Measurements from ENCODE around the gene LSS. TPM values are rescaled to one million over a fixed set of nuclear protein-coding genes. Genes with fewer than 3 reads are reported as not detected.
A peak's percentile ranks its signal among the peaks of the same experiment; 100 is the strongest.

LSS gene
- total and polyA plus RNA-seq, 2 donors from 2014 or later = 15.8 to 24.6 TPM

- Histone ChIP-seq H3K9me3 (ENCODE audit: control insufficient read depth in 2 of 3, insufficient read depth in 1 of 3, low read length in 3 of 3) (no peaks in the 10 kb centered on the region), H3K27me3 (ENCODE audit: control insufficient read depth, insufficient read depth, low read length) (no peaks in the 10 kb centered on the region), H3K4me1 (ENCODE audit: control insufficient read depth in 2 of 3, insufficient read depth in 2 of 3, low read depth in 1 of 3, low read length in 3 of 3) (no peaks in the 10 kb centered on the region), H3K27ac (ENCODE audit: low read depth in 2 of 2, low read length in 2 of 2) (no peak overlapping the region), H3K36me3 (ENCODE audit: control insufficient read depth in 2 of 3, insufficient read depth in 3 of 3, low read length in 3 of 3) (no peaks in the 10 kb centered on the region), H3K9ac (ENCODE audit: low read length in 3 of 3) (no peak overlapping the region), H3K4me3 (ENCODE audit: low read length in 3 of 3) (no peak overlapping the region)
- peak in 2 of 5 donors; percentile 47 to 70 for DNase-seq
- no peak for FAIRE-seq
- TF ChIP-seq CTCF (IDR thresholded peaks at IDR 0.05; ENCODE audit: borderline replicate concordance, extremely low read depth, insufficient read depth) = no peak
- intact Hi-C loops (cut with DNase I) = no loop called here
Observed at GRCh38 chr21:46180778-46181391, 47.7 kb downstream of the LSS start.

DNA sequence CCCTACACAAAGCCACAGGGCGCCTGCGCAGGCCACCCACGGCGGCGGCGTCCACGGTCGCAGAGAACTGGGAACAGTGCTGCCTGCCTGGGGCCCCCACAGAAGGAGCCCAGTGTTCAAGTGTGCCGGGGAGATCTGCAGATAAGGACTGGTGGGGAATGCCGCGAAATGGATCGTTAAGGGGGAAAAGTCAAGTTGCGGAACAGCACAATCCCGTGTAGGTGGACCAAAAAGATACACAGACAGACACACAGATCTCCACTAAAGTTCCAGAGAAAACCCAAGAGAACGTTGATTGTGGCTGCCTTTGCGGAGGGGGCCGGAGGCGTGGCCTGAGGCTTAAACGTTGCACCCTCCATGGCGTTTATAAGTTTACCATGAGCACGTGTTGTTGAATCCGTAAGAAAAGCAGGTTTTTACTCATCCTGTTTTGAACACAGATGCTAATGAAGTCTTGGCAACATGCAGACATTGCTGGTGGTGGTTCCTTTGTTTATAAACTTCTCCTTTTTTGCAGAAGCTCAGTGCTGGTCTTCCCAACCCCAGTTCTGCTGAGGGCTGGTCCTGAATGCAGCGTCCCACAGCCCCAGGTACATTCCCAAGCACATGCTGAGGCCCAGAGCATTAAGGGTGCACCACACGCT is 48.4 kb downstream of the LSS start:
- Histone ChIP-seq H3K4me3 (ENCODE audit: low read length in 3 of 3) (no peak overlapping the region), H3K36me3 (ENCODE audit: control insufficient read depth in 2 of 3, insufficient read depth in 3 of 3, low read length in 3 of 3) (no peaks in the 10 kb centered on the region), H3K4me1 (ENCODE audit: control insufficient read depth in 2 of 3, insufficient read depth in 2 of 3, low read depth in 1 of 3, low read length in 3 of 3) (no peaks in the 10 kb centered on the region), H3K27ac (ENCODE audit: low read depth in 2 of 2, low read length in 2 of 2) (no peak overlapping the region), H3K9me3 (ENCODE audit: control insufficient read depth in 2 of 3, insufficient read depth in 1 of 3, low read length in 3 of 3) (no peaks in the 10 kb centered on the region), H3K27me3 (ENCODE audit: control insufficient read depth, insufficient read depth, low read length) (no peaks in the 10 kb centered on the region), H3K9ac (ENCODE audit: low read length in 3 of 3) (no peak overlapping the region)
- FAIRE-seq (no peak), DNase-seq (no peak)
- no peak for TF ChIP-seq CTCF (IDR thresholded peaks at IDR 0.05; ENCODE audit: borderline replicate concordance, extremely low read depth, insufficient read depth)
- intact Hi-C loops (cut with DNase I) = no loop called here

- intact Hi-C loops (cut with DNase I) = no loop called here
- DNase-seq (peak in 1 of 5 donors; percentile 46), FAIRE-seq (no peak)
- Histone ChIP-seq H3K4me1 (ENCODE audit: control insufficient read depth in 2 of 3, insufficient read depth in 2 of 3, low read depth in 1 of 3, low read length in 3 of 3) (no peaks in the 10 kb centered on the region), H3K4me3 (ENCODE audit: low read length in 3 of 3) (no peak overlapping the region), H3K27ac (ENCODE audit: low read depth in 2 of 2, low read length in 2 of 2) (no peak overlapping the region), H3K36me3 (ENCODE audit: control insufficient read depth in 2 of 3, insufficient read depth in 3 of 3, low read length in 3 of 3) (no peaks in the 10 kb centered on the region), H3K9ac (ENCODE audit: low read length in 3 of 3) (no peak overlapping the region), H3K27me3 (ENCODE audit: control insufficient read depth, insufficient read depth, low read length) (no peaks in the 10 kb centered on the region), H3K9me3 (ENCODE audit: control insufficient read depth in 2 of 3, insufficient read depth in 1 of 3, low read length in 3 of 3) (no peaks in the 10 kb centered on the region)
- no peak for TF ChIP-seq CTCF (IDR thresholded peaks at IDR 0.05; ENCODE audit: borderline replicate concordance, extremely low read depth, insufficient read depth)
Observed at GRCh38 chr21:46179708-46180078, 48.9 kb downstream of the LSS start.

All from kidney (tissue), 14 donors.